Lower lobe of right lung (tissue), 2 donors: ENCODE results near the gene P2RY4. TPM values are rescaled to one million over a fixed set of nuclear protein-coding genes. Genes with fewer than 3 reads are reported as not detected.

Experiments used
- ATAC-seq, 2 donors: fragments of 200-7000 bp; cut with Tn5 transposase; one replicate each; pipeline ENCODE4 v1.9.1; 2020 to 2022; ENCODE audit warnings: mild to moderate bottlenecking in 2 of 2, moderate library complexity in 2 of 2
- DNase-seq: peaks from one replicate; pipeline ENCODE4 v3.0.0-alpha.2; 2020
- H3K27ac ChIP-seq: fragments of 200-600 bp; one replicate; pipeline ENCODE4 v1.8.0; 2022
- H3K27me3 ChIP-seq: fragments of 200-600 bp; one replicate; pipeline ENCODE4 v1.8.0; 2022; ENCODE audit warnings: low read depth
- H3K36me3 ChIP-seq: fragments of 200-600 bp; one replicate; pipeline ENCODE4 v1.8.0; 2022; ENCODE audit warnings: mild to moderate bottlenecking
- H3K4me1 ChIP-seq: fragments of 200-600 bp; one replicate; pipeline ENCODE4 v1.8.0; 2022
- H3K4me3 ChIP-seq: fragments of 200-600 bp; one replicate; pipeline ENCODE4 v1.8.0; 2022; ENCODE audit warnings: mild to moderate bottlenecking
- H3K9me3 ChIP-seq: fragments of 200-600 bp; one replicate; pipeline ENCODE4 v1.8.0; 2022
- CTCF ChIP-seq: fragments of 200-600 bp; IDR thresholded peaks from one replicate; pipeline ENCODE4 v1.8.0; 2022; ENCODE audit warnings: antibody characterized with exemption, mild to moderate bottlenecking
- intact Hi-C: fragments of 100-400 bp; cut with DNase I; formaldehyde crosslinking; loops from one replicate; pipeline ENCODE4 v1.11.0; 2022
- long read RNA-seq: library from polyadenylated mRNA; unstranded; transcript quantifications from one replicate; pipeline ENCODE4 v2.0.0, GENCODE V29; 2021
- total RNA-seq: library from RNA; stranded (reverse); fragmentation: NEBNext Ultra II Directional; extraction: Animal tissue kit (Norgen Biotek cat#: 25700); gene quantifications from one replicate; pipeline ENCODE4 v1.2.1, GENCODE V29; 2021
- donor health status: DM: no; HTN: yes; CAD: no; lungs with severe emphysema.

The P2RY4 gene
- total RNA-seq: 0.38 TPM
- long read RNA-seq: 0 reads

- no peak for ATAC-seq
- intact Hi-C loops: no loop called here
These were observed at the start of gene P2RY4 for GRCh38 chrX:70260104-70260503. Gene P2RY4, minus strand, starts transcription at chrX:70260204. Its CDS starts 580 bp downstream, at chrX:70259624.

GRCh38 chrX:70301716-70302115 is 41.7 kb upstream of the P2RY4 start:
- no peaks in the 10 kb centered on the region for H3K4me1 ChIP-seq
- H3K9me3 ChIP-seq: no peaks in the 10 kb centered on the region
- no peaks in the 10 kb centered on the region for H3K27me3 ChIP-seq
- intact Hi-C loops: no loop called here
- H3K4me3 ChIP-seq: no peak overlapping the region
- TF ChIP-seq CTCF: no peak
- no peak for DNase-seq
- H3K27ac ChIP-seq: no peak overlapping the region
- ATAC-seq: no peak
- H3K36me3 ChIP-seq: no peaks in the 10 kb centered on the region

More at GRCh38 chrX:70260104-70260503, at the start of gene P2RY4:
- no peak within 1 kb of the TSS for H3K27ac ChIP-seq
- DNase-seq: no peak
- no peaks in the 10 kb centered on the region for H3K36me3 ChIP-seq
- no peaks in the 10 kb centered on the region for H3K4me1 ChIP-seq
- H3K27me3 ChIP-seq: no peaks in the 10 kb centered on the region
- no peaks in the 10 kb centered on the region for H3K9me3 ChIP-seq
- no peak for TF ChIP-seq CTCF
- H3K4me3 ChIP-seq: no peak within 1 kb of the TSS

GRCh38 chrX:70293621-70294020 is 33.6 kb upstream of the P2RY4 start:
- peaks cover 13% of the 10 kb centered on the region for H3K4me1 ChIP-seq
- no peak for TF ChIP-seq CTCF
- no peak overlapping the region for H3K27ac ChIP-seq
- ATAC-seq (no peak), DNase-seq (no peak)
- no peaks in the 10 kb centered on the region for H3K9me3 ChIP-seq
- intact Hi-C loops: no loop called here
- no peaks in the 10 kb centered on the region for H3K36me3 ChIP-seq
- no peaks in the 10 kb centered on the region for H3K27me3 ChIP-seq
- H3K4me3 ChIP-seq: no peak overlapping the region

- no peak for TF ChIP-seq CTCF
These were observed 32.8 kb upstream of the P2RY4 start for GRCh38 chrX:70292788-70293187.

GRCh38 chrX:70289793-70290770 is 30.1 kb upstream of the P2RY4 start, which contains the start of the genes KIF4A and PDZD11:
Gene KIF4A, plus strand, starts transcription at chrX:70290104. Its CDS starts 355 bp downstream, at chrX:70290459.
Gene PDZD11, minus strand, starts transcription at chrX:70289927. Its CDS starts 586 bp downstream, at chrX:70289341.
- DNase-seq: peak; percentile 85
- intact Hi-C loops: no loop called here

More at GRCh38 chrX:70292788-70293187, 32.8 kb upstream of the P2RY4 start:
- DNase-seq: no peak
- H3K4me1 ChIP-seq: peaks cover 13% of the 10 kb centered on the region
- H3K9me3 ChIP-seq: no peaks in the 10 kb centered on the region
- H3K4me3 ChIP-seq: no peak overlapping the region
- intact Hi-C loops: no loop called here
- no peaks in the 10 kb centered on the region for H3K27me3 ChIP-seq
- no peak for ATAC-seq
- H3K36me3 ChIP-seq: peaks cover 3% of the 10 kb centered on the region
- H3K27ac ChIP-seq: no peak overlapping the region

More at GRCh38 chrX:70289793-70290770, 30.1 kb upstream of the P2RY4 start, which contains the start of the genes KIF4A and PDZD11:
- H3K36me3 ChIP-seq: peaks cover 21% of the 10 kb centered on the region
- peak within 1 kb of the TSS; percentile 62 for H3K4me3 ChIP-seq
- H3K9me3 ChIP-seq: no peaks in the 10 kb centered on the region
- TF ChIP-seq CTCF: no peak
- peaks cover 13% of the 10 kb centered on the region for H3K4me1 ChIP-seq
- ATAC-seq: peak; percentile 100
- H3K27ac ChIP-seq: peak within 1 kb of the TSS; percentile 72
- H3K27me3 ChIP-seq: no peaks in the 10 kb centered on the region
